Stimulated activated CD8-positive, alpha-beta memory T cell treated with anti-CD3 and anti-CD28 coated beads, Interleukin-2, amount 100 ng/mL, for 48 hours (primary cell): Measurements from ENCODE around the gene NXNL2.

Source experiments
- DNase-seq, 2 donors: peaks; one replicate each; pipeline ENCODE4 v3.0.0-alpha.2; 2020; ENCODE audit warnings: low read depth in 2 of 2

Gene NXNL2

GRCh38 chr9:88531920-88532698 lies 2.9 kb upstream of the NXNL2 start:
- DNase-seq: no peak

DNA sequence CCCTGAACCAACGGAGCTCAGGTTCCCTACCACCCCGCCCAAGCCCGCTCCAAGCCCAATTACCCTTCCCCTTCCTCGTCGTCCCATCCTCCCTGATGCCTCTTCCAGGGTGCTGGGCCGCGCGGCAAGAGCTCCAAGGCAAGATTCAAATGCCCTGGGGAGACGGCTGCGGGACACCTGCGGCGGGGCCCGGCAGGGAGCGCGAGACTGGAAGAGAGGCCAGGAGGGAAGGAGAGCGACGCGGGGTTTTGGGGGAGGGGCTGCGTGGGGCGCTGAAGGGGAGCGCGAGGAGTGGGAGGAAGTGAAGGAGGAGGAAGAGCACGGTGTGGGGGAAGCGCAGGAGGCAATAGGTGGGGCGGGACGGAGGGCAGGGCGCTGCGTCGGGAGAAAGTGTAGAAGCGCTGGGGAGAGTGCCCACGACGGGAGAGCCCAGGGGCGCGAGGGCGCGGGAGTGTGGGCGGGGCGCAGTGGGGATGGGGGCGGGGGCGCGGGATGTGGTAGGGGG lies 975 bp upstream of the NXNL2 start:
- no peak for DNase-seq

GRCh38 chr9:88535226-88536022 lies 446 bp downstream of the NXNL2 start:
- DNase-seq: no peak

GRCh38 chr9:88536023-88536324 lies 996 bp downstream of the NXNL2 start:
- no peak for DNase-seq

DNA sequence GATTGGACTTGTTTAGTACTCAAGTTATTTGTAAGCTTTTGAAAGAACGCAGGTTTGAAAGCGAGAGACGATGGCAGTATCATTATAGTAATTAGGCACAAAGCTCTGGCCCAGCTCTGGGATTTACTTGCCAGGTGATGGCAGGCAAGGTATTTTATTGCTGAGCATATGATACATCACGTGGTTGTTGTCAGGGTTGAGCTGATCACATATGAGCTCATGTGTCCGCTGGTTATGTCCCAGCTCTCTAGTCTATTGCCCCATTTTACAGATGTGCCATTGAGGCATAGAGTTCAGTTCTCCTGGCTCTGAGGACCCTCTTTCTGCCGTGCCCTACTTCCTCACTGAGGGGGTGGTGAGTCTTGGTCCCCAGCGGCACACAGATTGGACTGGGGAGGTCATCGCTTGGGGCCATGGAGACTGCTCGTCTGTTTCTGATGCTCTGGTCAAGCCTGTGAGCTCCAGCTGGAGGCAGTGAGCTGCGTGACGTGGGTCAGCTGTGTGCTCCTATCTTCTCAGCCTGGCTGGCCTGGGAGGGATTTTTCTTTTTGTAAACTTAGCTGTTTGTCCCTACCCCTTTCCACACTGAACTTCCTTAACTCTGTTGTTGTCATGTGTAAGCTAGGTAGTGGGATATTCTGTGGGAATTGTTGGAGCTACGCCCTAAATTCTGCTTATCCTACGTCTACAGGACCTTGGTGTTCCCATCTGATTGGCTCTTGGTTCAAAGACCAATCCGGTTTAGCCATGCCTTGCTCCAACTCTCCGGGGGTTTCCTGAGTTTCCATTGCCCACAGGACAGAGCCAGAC lies 2.2 kb downstream of the NXNL2 start:
- DNase-seq: no peak

- no peak for DNase-seq
Measured at GRCh38 chr9:88537761-88538091, 2.7 kb downstream of the NXNL2 start.

GRCh38 chr9:88538311-88539085 lies 3.5 kb downstream of the NXNL2 start:
- DNase-seq: no peak

DNA sequence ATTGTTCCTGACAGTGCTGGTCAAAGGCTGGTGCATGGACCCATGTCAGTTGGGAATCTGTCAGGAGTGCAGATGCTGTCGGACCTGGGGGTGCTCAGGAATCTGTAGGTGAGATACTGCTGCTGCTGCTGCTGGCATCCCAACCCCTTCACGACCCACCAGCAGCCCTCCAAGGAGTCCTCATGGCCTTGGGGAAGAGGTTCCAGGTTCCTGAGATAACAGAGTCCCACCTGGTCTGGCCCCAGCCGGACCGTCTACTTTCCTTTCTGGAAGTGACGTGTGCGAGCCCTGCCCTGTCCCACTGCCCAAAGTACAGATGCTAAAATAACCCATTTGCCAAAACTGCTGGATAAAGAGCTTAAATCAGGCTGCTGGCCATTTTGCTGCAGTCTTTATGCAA lies 4.3 kb downstream of the NXNL2 start:
- no peak for DNase-seq

DNA sequence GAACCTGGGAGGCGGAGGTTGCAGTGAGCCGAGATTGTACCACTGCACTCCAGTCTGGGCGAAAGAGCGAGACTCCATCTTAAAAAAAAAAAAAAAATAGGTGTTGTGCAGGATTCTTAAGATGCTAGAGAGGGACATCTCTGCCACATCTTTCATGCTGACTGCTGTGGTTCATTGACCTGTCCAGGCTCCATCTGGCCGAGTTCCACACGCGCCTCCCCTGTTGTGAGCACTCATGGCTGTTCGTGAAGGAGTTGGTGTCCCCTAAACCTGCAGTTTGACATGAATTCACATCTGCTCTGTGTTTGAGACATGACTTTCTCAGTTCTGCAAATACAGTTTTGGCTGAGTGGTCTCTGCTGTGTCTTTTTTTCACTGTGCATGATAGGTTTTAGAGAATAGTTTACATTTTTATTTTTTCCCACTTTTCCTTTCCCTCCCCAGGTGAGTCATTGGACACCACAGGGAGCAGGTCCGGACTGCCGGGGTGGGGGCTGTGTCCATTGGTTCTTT lies 5.3 kb downstream of the NXNL2 start:
- no peak for DNase-seq

- DNase-seq: no peak
Measured at GRCh38 chr9:88544245-88544644, 9.3 kb downstream of the NXNL2 start.

GRCh38 chr9:88551546-88552137 lies 16.7 kb downstream of the NXNL2 start:
- no peak for DNase-seq

- DNase-seq: no peak
Measured at GRCh38 chr9:88553350-88553749, 18.4 kb downstream of the NXNL2 start.

- DNase-seq: no peak
Measured at GRCh38 chr9:88555268-88555980, 20.4 kb downstream of the NXNL2 start.

DNA sequence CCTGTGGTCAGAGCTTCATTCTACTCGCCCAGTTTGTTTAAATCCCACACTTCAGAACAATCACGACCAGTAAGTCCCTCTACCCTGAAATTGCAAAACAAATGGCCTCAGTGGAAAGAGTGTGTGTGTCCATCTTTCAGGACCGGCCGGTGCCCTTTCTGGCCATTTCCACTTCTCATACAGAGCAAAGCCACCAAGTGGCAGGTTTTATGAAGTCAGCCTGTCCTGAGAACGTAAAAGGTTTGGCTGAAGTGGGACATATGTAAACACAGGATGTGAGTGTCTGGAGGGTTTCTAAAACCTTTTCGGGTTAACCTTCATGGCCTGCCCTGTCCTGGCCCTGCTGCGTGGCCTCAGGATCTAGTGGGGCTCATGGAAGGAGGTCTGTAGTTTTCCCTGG lies 24.7 kb downstream of the NXNL2 start:
- DNase-seq: no peak

DNA sequence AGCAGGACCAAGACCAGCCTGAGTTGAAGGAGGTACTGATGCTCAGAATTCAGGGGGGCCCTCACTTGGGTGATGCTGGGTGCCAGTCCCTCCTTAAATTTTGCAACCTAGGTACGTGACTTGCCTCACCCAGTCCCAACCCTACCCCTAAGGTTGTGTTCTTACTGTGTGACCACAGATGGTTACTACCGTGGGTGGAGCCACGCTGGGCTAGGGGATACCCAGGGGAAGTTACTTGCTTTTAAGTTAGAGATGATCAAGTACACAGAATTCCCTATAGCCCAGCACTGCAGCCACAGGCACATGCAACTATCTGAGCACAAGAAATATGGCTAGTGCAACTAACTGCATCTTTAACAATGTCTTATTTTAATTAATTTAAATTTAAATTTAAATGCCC lies 32.9 kb downstream of the NXNL2 start:
- no peak for DNase-seq

DNA sequence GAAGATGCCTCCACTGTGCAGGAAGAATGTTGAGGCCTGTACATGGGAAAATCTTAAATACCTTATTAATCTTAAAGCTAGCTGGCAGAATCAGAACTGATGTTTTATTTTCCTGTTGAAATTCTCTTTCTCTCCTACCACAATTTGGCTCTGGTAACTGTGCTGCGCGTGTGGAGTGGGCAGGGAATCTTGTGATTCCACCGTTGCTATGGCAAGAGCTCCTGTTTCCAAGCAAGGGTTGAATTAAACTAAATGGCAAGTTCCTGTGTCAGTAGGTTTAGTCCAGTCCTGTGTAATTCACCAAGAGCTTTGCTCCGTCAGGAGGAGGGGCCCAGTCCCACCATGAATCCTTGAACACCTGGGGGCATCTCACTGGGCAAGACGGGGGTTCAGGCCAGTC lies 36.4 kb downstream of the NXNL2 start:
- DNase-seq: no peak

DNA sequence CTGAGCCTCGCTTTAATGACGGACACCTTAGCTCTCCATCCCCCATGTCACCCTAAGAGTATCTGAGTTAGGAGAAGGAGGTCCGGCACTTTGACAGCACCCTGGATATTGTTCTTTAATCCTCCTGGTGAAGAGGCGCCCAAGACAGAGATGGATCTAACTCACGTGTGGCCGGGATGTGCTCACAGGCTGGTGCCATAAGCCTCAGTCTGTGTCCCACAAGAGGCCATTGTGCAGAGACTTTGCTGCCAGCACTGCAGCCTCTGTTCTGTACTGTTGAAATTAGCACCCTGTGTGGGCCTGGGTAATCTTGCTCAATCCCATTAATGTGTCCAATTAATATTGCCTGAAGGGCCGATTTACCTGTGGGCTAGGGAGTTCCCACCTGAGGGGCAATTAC lies 37.7 kb downstream of the NXNL2 start:
- no peak for DNase-seq

- DNase-seq: no peak
Measured at GRCh38 chr9:88574953-88575352, 40.0 kb downstream of the NXNL2 start.

GRCh38 chr9:88577256-88578120 lies 42.5 kb downstream of the NXNL2 start:
- no peak for DNase-seq
